GM19438 (cell line): ENCODE measurements around the gene FRRS1L.

ENCODE experiments used
- ATAC-seq: cut with Tn5 transposase; IDR thresholded peaks from one replicate; pipeline ENCODE4 v1.9.1; 2021; ENCODE audit warnings: low read depth; ENCODE audit not compliant: unreplicated experiment

Gene FRRS1L

GRCh38 chr9:109166771-109167601 is at the start of gene FRRS1L:
FRRS1L (minus strand) TSS chr9:109167249; CDS start chr9:109167138, 111 bp downstream.
- ATAC-seq, result no peak

- no peak for ATAC-seq
Observed at GRCh38 chr9:109214414-109214813, 47.4 kb upstream of the FRRS1L start.

GRCh38 chr9:109213285-109214121 is 46.5 kb upstream of the FRRS1L start:
- ATAC-seq, result no peak

GRCh38 chr9:109212768-109213167 is 45.7 kb upstream of the FRRS1L start:
- ATAC-seq, result no peak

- ATAC-seq, result no peak
Observed at GRCh38 chr9:109206670-109207069, 39.6 kb upstream of the FRRS1L start.

- ATAC-seq, result no peak
Observed at GRCh38 chr9:109205526-109205925, 38.5 kb upstream of the FRRS1L start.

- ATAC-seq, result no peak
Observed at GRCh38 chr9:109203761-109204360, 36.8 kb upstream of the FRRS1L start.

GRCh38 chr9:109199676-109200075 is 32.6 kb upstream of the FRRS1L start:
- no peak for ATAC-seq

- no peak for ATAC-seq
Observed at GRCh38 chr9:109198736-109199382, 31.8 kb upstream of the FRRS1L start.

- no peak for ATAC-seq
Observed at GRCh38 chr9:109193974-109194556, 27.0 kb upstream of the FRRS1L start.

- no peak for ATAC-seq
Observed at GRCh38 chr9:109192732-109193361, 25.8 kb upstream of the FRRS1L start.

GRCh38 chr9:109191746-109192145 is 24.7 kb upstream of the FRRS1L start:
- ATAC-seq, result no peak

GRCh38 chr9:109190151-109190550 is 23.1 kb upstream of the FRRS1L start:
- ATAC-seq, result no peak

- ATAC-seq, result no peak
Observed at GRCh38 chr9:109186857-109187520, 19.9 kb upstream of the FRRS1L start.

- ATAC-seq, result peak; percentile 59
Observed at GRCh38 chr9:109182940-109183798, 16.1 kb upstream of the FRRS1L start.

- ATAC-seq, result no peak
Observed at GRCh38 chr9:109182550-109182939, 15.5 kb upstream of the FRRS1L start.

GRCh38 chr9:109181284-109181683 is 14.2 kb upstream of the FRRS1L start:
- ATAC-seq, result no peak

- no peak for ATAC-seq
Observed at GRCh38 chr9:109179801-109180523, 12.9 kb upstream of the FRRS1L start.
